HTERT RPE-1 (cell line): ENCODE measurements around the gene DAP.

Experiments
- in situ Hi-C: fragments of 300-500 bp; cut with MboI; formaldehyde crosslinking; loops from 4 replicates; pipeline ENCODE4 v1.14.3; 2020; ENCODE audit warnings: low sequenced_read_pairs

The DAP gene

DNA sequence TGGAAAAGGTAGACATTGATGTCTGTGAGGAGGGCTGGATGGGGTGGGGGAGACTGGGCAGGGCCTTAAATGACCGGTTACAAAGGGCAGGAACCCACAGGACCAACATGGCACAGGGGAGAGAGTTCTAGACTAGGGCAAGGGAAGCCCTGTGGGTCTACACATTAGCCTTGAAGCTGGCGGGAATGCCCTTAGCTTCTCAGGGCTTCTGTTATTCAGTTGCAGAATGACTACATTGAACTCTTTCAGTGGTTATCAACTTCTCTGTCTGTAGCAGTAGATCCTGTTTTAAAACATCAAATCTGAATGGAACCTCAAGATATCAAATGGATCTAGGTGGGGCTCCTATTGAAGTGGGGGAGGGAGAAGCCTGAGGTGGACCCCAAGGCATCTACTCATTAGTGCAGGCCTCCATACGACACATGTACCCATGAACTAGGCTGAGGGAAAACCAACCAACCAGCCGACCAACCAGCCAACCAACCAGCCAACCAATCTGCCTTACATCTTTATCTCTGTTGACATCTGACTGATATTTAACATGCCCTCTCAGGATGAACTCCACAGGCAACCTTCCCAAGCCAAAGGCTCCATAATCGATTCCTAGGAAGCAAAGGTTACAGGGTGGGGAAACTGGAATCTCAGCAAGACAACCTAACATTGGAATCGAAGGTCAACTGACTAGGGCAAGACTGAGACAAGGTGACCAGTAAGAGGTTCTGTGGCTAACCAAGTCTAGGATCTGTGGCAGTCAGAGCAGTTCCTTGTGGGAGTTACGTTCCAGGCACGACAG lies 48.3 kb downstream of the DAP start:
- in situ Hi-C loops, result no loop called here

DNA sequence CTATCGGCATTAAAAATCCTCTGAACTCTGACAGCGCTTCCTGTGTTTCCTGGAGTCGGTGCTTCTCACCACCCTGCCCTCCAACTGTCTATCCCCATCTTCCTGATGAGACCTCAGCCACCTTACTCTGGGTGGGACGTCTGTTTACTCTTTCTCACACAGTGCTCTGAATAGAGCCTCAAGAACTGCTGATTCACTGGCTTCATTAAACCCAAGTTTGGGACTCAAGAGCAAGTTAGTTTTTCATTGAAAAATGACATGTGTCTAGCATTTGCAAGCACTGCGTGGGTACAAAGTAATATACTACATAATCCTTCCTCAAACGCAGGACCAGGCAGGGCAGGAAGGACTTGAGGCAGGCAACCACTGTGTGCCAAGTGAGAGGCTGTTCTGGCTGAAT lies 49.5 kb downstream of the DAP start:
- in situ Hi-C loops, result no loop called here

DNA sequence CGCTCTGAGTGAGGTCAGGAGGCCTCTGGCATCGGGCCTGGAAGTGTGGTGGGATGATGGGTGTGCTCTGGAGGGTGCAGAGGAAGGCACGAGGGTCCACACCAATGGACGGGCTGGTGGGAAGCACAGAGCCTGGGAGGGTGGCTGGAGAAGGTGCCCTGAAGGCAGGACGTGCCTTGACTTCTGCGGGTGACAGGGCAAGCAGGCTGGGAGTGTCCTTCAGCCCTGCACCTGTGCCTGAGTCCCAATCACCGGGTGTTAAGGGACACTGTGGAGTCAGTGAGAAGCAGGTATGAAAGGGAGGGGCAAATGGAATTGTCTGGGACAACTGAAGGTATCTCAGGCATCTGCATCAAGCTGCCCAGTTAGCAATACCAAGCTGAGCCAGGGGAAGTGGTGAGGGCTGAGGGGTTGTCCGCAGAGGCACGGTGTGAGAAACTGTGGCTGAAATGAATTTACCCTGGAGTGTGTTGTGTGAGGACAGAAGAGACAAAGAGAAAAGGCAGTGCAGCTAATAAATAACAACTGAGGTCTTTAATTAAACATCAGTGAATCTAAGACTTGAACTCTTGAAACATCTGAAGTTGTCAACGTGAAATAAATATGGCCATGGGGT lies 50.4 kb downstream of the DAP start:
- in situ Hi-C loops, result no loop called here

DNA sequence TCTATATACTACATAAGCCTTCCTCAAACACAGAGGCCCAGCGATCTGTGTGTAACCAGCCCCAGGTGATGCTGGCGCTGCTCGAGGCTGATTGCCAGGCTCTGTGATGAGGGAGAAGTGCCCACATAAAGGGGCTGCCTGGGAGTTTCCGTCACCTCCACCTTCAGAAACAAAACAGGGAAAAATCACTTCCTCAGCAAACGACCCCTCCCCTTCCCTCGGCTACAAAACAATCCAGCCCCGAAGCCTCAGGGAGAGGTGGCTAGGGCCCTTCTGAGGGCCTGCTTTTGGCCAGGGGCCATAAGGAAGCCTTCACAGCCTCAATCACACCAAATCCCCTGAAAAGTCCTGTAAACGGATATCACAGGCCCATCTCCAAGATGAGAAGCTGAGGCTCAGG lies 51.1 kb downstream of the DAP start:
- in situ Hi-C loops, result no loop called here

DNA sequence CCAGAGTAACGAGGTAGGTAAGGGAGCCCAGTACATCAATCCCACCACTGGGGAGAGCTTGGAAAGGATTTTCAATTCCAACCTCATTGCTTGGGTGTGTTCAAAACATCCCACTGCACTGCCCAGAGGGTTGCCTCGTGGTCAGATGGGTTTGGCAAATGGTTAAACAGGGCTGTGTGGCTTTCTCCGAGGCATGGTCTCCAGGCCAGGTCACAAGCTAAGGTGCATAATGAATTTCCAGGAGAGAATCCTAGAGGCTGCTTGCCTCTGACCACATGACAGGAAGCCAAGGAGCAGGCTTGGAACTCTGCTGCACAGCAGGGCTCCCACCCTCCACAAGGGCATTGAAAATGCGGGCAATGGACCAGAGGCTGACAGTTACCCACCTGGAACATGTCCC lies 51.6 kb downstream of the DAP start:
- in situ Hi-C loops, result no loop called here

DNA sequence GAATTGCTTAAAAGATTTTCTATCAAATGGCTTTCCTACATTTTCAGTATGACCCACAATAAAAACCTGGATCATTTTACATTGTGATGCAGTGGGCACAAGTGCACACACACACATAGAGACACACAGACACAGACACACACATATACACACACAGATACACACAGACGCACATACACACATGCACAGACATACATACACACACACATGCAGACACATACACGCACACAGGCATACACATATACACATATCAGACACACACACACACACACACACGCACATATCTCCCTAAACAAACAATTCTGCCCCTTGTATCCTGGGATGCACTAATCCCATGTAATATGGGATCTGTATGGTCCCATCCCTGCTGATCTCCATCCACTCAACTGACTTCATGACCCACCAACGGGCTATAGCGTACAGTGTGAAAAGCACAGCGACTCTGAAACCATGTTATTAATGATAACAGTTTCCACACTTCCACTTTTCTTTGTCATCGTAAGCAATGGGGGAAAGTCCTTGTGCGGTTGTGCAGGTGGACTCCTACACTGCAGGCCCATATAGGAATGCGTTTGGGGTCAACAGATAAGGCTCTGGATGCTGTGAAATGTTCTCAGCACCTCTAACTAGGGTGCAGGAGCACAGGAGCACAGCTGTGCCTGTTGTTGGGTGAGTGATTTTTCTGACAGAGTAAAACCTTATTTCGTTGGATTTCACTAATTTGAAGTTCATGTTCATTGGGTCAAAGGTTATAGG lies 52.7 kb downstream of the DAP start:
- in situ Hi-C loops, result no loop called here

DNA sequence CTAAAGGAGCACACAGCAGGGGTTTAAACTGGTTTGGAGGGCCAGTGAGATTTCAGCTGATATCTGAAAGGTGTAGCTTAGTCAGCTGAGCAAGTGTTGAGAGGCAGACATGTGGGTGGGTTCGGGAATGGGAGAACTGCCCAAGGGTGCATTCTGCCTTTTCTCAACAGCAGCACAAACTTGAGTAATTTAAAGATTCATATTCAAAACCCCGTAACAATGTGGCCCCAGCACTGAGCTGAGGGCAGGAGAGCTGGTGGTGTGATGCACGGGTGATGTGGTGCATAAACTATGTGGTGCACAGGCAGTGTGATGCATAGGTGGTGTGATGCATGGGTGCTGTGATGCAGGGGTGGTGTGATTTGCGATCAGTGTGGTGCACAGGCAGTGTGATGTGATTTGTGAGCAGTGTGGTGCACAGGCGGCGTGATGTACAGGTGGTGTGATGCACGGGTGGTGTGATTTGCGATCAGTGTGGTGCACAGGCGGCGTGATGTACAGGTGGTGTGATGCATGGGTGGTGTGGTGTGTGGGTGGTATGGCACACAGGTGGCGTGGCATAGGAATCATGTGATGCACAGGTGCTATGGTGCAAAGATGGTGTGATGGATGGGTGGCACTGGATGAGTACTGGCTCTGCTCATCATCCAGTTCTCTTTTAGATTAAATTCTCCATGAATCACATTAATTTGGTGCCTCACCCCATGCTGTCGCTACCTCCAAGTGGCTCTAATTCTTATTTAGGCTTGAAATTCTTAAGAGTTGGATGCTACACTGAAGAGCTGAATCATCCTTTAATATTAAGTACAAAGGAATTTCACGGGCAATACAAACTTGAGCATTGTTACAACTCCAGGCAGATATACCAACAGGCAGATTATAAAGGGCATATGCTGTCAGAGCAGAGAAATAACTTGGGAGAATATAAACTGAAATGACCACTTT lies 53.6 kb downstream of the DAP start:
- in situ Hi-C loops, result no loop called here

DNA sequence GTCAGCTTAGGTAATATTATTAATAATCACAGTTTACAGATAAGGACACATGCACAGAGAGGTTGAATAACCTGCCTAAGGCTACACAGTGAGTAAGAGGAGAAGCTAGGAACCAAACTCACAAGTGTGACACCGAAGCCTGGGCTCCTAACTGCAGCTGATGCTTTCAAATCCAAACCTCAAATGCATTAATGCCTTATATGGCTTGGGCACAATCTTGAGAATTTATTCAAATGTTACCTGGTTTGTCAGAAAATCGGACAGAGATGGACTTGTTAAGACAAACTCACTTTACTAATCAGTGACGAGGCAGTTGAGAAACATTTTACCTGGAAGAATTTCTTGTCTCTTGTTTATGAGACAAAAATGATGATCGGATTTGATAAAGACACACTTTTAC lies 54.7 kb downstream of the DAP start:
- in situ Hi-C loops, result no loop called here

DNA sequence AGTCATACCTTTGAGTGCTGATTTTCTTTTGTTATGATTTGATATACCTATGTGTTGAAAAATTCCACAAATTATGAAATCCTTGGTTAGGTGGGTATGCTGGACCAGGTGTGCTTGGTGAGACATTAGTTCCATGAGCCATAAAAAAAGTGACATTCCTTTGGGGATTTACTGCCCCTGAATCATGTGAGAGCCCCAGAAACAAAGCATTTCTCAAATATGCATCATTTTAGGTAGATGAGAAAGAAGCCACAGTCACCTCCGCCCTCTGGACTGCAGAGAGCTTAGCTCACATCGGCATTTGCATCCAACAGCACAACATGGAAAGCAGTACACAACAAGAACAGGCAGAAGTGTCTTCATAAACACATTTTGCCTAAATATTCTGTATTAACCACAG lies 55.3 kb downstream of the DAP start:
- in situ Hi-C loops, result no loop called here

DNA sequence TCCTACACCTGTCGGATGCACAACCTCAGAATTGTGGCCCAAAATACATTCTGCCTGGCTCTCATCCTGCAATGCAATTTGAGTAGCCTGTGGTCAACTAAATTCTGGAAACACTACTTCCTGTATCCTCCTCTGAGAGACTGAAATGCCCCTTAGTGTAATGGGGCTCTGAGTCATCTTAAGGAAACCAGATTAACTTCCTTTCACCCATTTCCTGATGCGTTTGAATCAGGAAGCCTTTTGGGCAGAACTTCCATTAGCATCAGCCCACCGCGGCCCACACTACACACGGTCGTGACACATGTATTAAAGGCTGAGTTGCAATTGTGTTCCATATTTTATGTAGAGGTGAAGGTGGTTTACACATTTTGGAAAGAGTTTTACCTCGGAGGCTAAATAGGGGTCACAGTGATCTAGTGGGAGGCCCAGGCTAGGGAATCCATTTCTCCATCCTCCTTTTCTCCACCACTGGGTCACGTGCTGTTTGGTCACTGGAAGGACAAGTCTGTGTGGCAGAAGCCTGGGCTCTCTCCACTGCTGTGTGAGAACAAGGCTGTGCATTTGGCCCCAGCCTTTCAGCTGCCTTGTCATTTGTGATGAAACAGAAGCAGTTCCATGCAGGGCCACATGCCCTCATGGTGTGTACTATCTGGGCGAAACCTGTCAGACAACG lies 55.9 kb downstream of the DAP start:
- in situ Hi-C loops, result no loop called here

DNA sequence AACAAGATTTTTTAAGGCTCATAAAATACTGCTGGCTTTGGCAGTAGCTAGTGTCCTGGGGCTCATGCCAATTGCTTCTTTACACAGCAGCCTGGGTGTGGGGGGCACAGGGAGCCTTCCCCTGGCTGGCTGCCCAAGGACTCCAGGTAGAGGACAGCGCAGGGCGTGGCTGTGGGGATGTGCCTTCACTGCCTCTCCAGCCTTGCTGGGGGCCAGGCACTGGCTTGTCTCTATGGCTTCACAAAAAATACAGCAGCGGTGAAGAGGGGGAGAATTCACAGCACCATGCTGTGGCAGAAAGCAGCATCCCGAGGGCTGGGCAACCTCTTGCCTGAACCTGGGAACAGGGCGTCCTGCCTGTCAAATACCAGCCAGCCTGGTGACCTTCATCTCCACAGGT lies 57.4 kb downstream of the DAP start:
- in situ Hi-C loops, result no loop called here

DNA sequence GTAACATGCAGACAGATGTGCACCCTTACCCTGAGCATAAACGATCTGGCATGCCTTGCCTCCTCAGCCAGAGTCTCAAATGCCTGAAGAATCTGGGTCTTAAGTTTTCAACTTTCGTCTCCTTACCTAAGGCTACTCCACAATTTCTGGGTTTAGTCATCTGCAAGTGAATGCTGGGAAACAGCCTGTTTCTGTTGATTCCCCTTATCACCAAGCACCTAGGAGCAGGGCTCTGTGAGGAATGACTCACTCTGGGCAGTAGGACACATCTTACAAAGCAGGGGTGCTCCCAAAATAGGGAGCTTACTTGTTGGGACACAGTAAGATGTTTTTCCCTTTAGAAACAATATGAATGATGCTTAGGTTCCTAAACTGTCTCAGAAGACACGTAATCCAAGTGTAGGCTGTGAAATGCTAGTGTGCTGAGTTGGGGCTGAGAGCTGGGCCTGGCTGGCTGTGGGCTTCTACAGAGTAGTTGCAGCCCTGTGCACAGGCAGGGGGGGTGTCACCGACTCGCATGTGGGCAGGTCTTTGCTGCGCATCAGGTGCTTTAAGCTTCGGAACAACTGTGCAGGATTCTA lies 58.0 kb downstream of the DAP start:
- in situ Hi-C loops, result no loop called here

DNA sequence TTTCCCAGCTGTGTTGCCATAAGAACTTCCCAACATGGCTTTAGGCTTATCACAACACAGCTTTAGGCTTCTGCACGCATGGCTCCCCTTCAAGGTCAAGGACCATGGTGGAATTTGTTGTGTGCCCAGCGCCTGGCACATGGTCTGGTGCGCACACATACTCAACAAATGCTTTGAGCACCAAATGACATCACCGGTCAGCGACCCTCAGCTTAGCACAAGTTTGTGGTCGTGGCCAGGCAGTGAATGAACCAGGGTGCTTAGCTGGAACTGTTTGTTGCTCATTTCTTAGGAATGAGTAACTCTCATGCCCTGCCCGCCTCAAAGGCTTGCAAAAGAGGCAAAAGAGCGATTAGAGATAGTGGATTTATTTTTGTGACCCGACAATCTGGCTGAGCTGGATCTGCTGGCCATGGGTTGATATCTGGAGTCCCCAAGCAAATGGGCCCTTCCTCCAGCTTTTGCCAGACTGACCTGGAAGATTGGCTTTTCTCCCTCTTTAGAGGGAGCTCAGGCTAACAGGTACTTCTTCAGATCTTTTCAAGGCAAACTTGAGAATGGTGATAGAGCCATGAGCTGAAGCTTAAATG lies 58.9 kb downstream of the DAP start:
- in situ Hi-C loops, result no loop called here

DNA sequence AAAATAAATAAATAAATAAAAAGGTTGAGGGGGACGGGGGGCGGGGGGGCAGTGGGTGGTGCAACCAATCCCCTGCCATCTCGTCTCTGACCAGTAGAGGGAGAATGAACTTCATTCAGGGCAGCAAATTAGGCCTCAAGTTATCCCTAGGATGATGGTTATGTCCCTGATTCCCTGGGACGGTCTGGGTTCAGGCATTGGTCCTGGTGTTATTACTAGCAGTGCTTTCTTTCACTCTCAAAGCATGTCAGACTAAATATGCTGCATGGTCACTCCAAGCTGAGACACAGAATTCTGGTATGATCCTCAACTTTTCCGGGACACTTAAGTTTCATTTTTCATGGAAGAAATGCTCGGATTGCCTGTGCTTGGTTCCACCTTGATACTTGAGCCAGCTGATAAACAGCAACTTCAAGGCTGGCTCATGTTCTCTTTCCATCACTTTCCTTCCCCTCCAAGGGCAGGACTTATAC lies 59.4 kb downstream of the DAP start:
- in situ Hi-C loops, result no loop called here

DNA sequence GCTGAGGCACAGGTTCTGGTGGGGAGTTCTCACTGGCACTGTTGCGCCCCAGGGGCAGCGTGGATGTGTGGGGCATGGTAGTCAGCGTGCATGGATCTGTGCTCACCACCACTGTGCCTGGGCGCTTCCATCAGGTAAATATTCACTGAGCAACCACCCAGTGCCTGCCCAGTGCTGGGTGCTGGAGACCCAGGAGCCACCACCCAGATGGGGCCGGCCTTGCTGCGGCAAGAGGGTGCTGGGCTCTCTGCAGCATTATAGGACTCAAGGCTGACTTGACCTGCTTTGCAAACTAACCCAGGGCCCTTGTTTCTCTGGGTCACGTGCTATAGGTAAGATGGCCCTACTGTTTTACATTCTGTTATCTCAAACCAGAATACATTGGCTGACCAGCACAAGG lies 60.5 kb downstream of the DAP start:
- in situ Hi-C loops, result no loop called here

DNA sequence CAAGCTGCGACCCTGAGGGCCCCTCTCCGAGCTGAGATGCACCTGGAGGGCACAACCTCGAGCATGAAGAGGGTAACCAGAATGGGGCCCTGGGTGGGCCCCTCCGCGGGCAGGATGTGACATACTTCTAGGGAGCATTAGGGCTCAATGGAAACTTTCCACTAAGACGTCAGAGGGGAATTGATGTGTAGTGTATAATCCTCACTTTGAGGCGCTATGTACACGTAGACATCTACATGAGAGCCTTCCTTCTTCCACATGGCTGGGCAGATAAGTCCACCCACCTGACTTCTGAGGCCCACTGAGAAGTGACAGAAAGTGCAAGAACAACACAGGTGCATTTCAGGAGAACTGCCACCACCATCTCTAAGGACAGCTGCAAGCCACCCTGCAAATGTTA lies 61.0 kb downstream of the DAP start:
- in situ Hi-C loops, result no loop called here

DNA sequence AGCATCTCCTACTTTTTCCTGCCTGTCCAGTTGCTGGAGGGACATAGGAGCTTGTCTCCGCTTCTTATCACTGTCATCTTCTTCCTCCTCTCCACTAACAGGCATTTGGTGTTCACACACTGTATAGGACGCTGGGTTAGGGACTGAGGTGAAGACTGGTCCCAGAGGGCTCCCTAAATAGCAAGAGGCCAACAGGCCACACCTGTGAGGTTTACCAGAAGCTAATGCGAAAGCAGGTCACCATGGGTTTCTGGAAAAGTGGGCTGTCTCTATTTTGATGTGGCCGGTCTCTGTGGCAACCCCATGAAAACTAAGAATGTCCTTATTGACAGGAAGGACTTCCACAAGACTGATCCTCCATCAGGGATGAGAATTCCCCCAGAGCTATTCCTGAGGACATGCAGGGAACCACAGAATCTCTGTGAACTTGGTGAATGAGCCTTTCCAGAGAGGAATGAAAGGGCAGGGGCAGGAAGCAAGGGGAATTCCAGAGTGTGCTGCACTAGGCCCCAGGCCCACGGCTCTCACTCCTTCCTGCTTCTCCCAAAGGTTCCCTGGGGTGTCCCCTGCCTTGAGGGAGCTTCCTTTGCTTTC lies 61.7 kb downstream of the DAP start:
- in situ Hi-C loops, result no loop called here

DNA sequence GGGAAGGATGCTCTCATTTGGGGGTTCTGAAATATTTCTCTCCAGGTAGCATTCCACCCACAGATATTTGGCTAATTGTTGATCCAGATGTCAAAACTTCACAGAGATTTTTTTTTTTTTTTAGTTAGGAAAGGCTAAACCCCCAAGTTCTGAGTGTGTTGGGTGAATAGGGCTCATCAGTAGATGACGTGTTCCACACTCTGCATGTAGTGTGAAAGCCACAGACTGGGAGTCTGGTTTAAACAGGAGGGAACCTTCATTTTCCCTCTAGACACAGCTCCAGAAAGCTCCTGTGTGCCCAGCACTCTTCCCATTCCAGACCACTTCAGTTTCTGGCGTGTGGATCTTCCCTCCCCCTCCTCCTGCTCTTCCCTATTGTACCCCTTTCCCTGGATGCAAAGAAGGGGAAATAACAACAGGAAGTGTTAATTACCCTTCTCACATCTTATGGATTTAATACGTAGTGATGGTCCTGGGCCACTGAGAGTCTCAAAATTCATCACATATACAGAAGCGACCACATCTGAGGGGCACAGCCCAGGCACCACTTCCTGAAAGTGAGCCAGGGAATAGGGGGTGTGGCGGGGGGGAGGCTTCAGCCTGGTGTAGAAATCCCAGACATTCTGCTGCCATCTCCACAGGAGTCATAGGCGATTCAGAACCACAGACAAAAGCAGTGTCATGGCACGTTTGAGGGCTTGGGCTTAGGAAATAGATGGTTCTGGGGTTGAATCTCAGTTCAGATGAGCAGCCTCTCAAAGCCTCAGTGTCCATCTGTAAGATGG lies 65.1 kb downstream of the DAP start:
- in situ Hi-C loops, result no loop called here
